A549 (cell line): Measurements from ENCODE around the gene RAB8B. TPM values are rescaled to one million over a fixed set of nuclear protein-coding genes. Genes with fewer than 3 reads are reported as not detected.

Experiments used
- ATAC-seq, 2 experiments: fragments of 200-7000 bp in 1 of 2; fragments of >200 bp in 1 of 2; cut with Nextera tagmentation in 1 of 2; cut with Tn5 transposase in 1 of 2; 3 replicates each; pipeline versions ENCODE4 v1.8.0 to v1.9.1; 2018 to 2020; ENCODE audit warnings: mild to moderate bottlenecking in 1 of 2, moderate library complexity in 1 of 2
- CTCF ChIA-PET: fragments of 300-600 bp; sonication (Branson Sonifier 250); formaldehyde crosslinking; extraction: SDS; loops from one replicate; lab custom pipeline; 2021; ENCODE audit warnings: antibody characterized with exemption, inconsistent platforms; lab: Yijun Ruan, JAX
- POLR2A ChIA-PET: fragments of 350-600 bp; formaldehyde crosslinking; extraction: SDS; loops from one replicate; lab custom pipeline; 2021; ENCODE audit warnings: antibody characterized with exemption, inconsistent platforms; lab: Yijun Ruan, JAX
- DNase-seq, 2 experiments: peaks; one replicate each; pipeline versions ENCODE4 v3.0.0 to v3.0.0-alpha.2; 2011 to 2016; ENCODE audit warnings: low read depth in 1 of 2, low spot score in 1 of 2
- FAIRE-seq: peaks from 2 replicates; lab custom pipeline; 2011; peaks lifted over from hg19 to GRCh38; lab: Jason Lieb, UNC
- H3K27ac ChIP-seq, 2 experiments: fragments of >200 bp; sonication (Bioruptor Twin); formaldehyde crosslinking; 3 replicates each; pipeline ENCODE4 v1.5.1; 2016 to 2017
- H3K4me1 ChIP-seq: fragments of >200 bp; sonication (Bioruptor Twin); formaldehyde crosslinking; 3 replicates; pipeline ENCODE4 v1.6.1; 2016
- H3K4me2 ChIP-seq: fragments of >200 bp; sonication (Bioruptor Twin); formaldehyde crosslinking; 3 replicates; pipeline ENCODE4 v1.6.1; 2016
- H3K4me3 ChIP-seq: fragments of >200 bp; sonication (Bioruptor Twin); formaldehyde crosslinking; 3 replicates; pipeline ENCODE4 v1.5.1; 2016
- H3K9me3 ChIP-seq: fragments of >200 bp; sonication (Bioruptor Twin); formaldehyde crosslinking; 3 replicates; pipeline ENCODE4 v1.6.1; 2016
- BCL3 ChIP-seq: fragments of >200 bp; sonication (Bioruptor Twin); formaldehyde crosslinking; IDR thresholded peaks from 3 replicates; pipeline ENCODE4 v1.6.1; 2016
- BHLHE40 ChIP-seq: IDR thresholded peaks from 2 replicates; pipeline ENCODE4 v1.6.1; 2012; ENCODE audit warnings: low read depth, low read length, inconsistent platforms
- CBX8 ChIP-seq: fragments of 200-600 bp; sonication (generic); IDR thresholded peaks from 2 replicates; pipeline ENCODE4 v1.6.1; 2016
- CEBPB ChIP-seq, 2 experiments: fragments of >200 bp in 1 of 2; sonication (Bioruptor Twin) in 1 of 2; formaldehyde crosslinking in 1 of 2; IDR thresholded peaks; 2 replicates each; pipeline ENCODE4 v1.6.1; 2012 to 2016
- CHD2 ChIP-seq: fragments of 150-350 bp; IDR thresholded peaks from 2 replicates; pipeline ENCODE4 v1.6.1; 2014; ENCODE audit warnings: low read length; ENCODE audit not compliant: partially characterized antibody
- CTCF ChIP-seq: fragments of >200 bp; sonication (Bioruptor Twin); formaldehyde crosslinking; IDR thresholded peaks from 3 replicates; pipeline ENCODE4 v1.5.1; 2016
- ESRRA ChIP-seq: fragments of 150-350 bp; IDR thresholded peaks from 2 replicates; pipeline ENCODE4 v1.6.1; 2014; ENCODE audit warnings: mild to moderate bottlenecking, low read length, borderline replicate concordance
- FOSL2 ChIP-seq, 2 experiments: fragments of 450-650 bp in 1 of 2; fragments of >200 bp in 1 of 2; sonication (Bioruptor Twin) in 1 of 2; formaldehyde crosslinking; IDR thresholded peaks; 2 replicates each; pipeline versions ENCODE4 v1.5.0 to v1.6.1; 2016 to 2020; ENCODE audit warnings: mild to moderate bottlenecking in 1 of 2, moderate library complexity in 1 of 2
- FOXS1 ChIP-seq: fragments of 250-450 bp; sonication (Bioruptor Pico); IDR thresholded peaks from 2 replicates; pipeline ENCODE4 v1.5.0; 2020; ENCODE audit warnings: mild to moderate bottlenecking, moderate library complexity
- HDAC2 ChIP-seq: fragments of 200-600 bp; sonication (generic); IDR thresholded peaks from 2 replicates; pipeline ENCODE4 v1.6.1; 2016
- HOXA7 ChIP-seq: fragments of 250-450 bp; sonication (Bioruptor Pico); IDR thresholded peaks from 2 replicates; pipeline ENCODE4 v1.5.0; 2020; ENCODE audit warnings: mild to moderate bottlenecking, moderate library complexity
- HOXB13 ChIP-seq: fragments of 250-450 bp; sonication (Bioruptor Pico); IDR thresholded peaks from 2 replicates; pipeline ENCODE4 v1.5.0; 2020; ENCODE audit warnings: low read depth, mild to moderate bottlenecking, moderate library complexity
- JUN ChIP-seq, 2 experiments: fragments of >200 bp; sonication (Bioruptor Twin); formaldehyde crosslinking; IDR thresholded peaks; 2 replicates in 1 of 2; 3 replicates in 1 of 2; pipeline ENCODE4 v1.6.1; 2016 to 2017
- JUNB ChIP-seq: fragments of >200 bp; sonication (Bioruptor Twin); formaldehyde crosslinking; IDR thresholded peaks from 2 replicates; pipeline ENCODE4 v1.6.1; 2016
- KDM5A ChIP-seq: fragments of 200-600 bp; sonication (generic); IDR thresholded peaks from 2 replicates; pipeline ENCODE4 v1.6.1; 2016; ENCODE audit warnings: antibody characterized with exemption, mild to moderate bottlenecking
- MAFK ChIP-seq: fragments of 450-650 bp; IDR thresholded peaks from 2 replicates; pipeline ENCODE4 v1.6.1; 2014; ENCODE audit not compliant: partially characterized antibody
- MAX ChIP-seq: IDR thresholded peaks from 2 replicates; pipeline ENCODE4 v1.6.1; 2012
- NFE2L2 ChIP-seq: fragments of 150-350 bp; conservative IDR thresholded peaks from 2 replicates; pipeline ENCODE4 v1.6.1; 2014; ENCODE audit warnings: low read length
- NR3C1 ChIP-seq: fragments of >200 bp; sonication (Bioruptor Twin); formaldehyde crosslinking; IDR thresholded peaks from 3 replicates; pipeline ENCODE4 v1.6.1; 2017
- PHF8 ChIP-seq: fragments of 200-600 bp; sonication (generic); IDR thresholded peaks from 2 replicates; pipeline ENCODE4 v1.6.1; 2016; ENCODE audit warnings: low read depth, mild to moderate bottlenecking, antibody characterized with exemption, moderate library complexity, borderline replicate concordance
- POLR2AphosphoS2 ChIP-seq: conservative IDR thresholded peaks from 2 replicates; pipeline ENCODE4 v1.6.1; 2012; ENCODE audit warnings: low read length, improper control_type of control experiment, inconsistent platforms
- RAD21 ChIP-seq, 2 experiments: fragments of >200 bp in 1 of 2; sonication (Bioruptor Twin) in 1 of 2; formaldehyde crosslinking in 1 of 2; IDR thresholded peaks in 1 of 2; conservative IDR thresholded peaks in 1 of 2; 2 replicates in 1 of 2; 3 replicates in 1 of 2; pipeline ENCODE4 v1.6.1; 2012 to 2018; ENCODE audit warnings: inconsistent platforms in 1 of 2
- RARB ChIP-seq: fragments of 250-450 bp; sonication (Bioruptor Pico); IDR thresholded peaks from 2 replicates; pipeline ENCODE4 v1.8.0; 2021; ENCODE audit warnings: mild to moderate bottlenecking, moderate library complexity
- RCOR1 ChIP-seq: fragments of 150-350 bp; IDR thresholded peaks from 2 replicates; pipeline ENCODE4 v1.6.1; 2014; ENCODE audit warnings: antibody characterized with exemption, low read length, low read depth
- SMC3 ChIP-seq: fragments of >200 bp; sonication (Bioruptor Twin); formaldehyde crosslinking; IDR thresholded peaks from 3 replicates; pipeline ENCODE4 v1.6.1; 2018; ENCODE audit warnings: inconsistent platforms
- ZC3H11A ChIP-seq: fragments of 450-650 bp; IDR thresholded peaks from 2 replicates; pipeline ENCODE4 v1.6.1; 2014; ENCODE audit warnings: antibody characterized with exemption, mild to moderate bottlenecking
- ZFP36 ChIP-seq: fragments of 450-650 bp; IDR thresholded peaks from 2 replicates; pipeline ENCODE4 v1.6.1; 2014; ENCODE audit warnings: borderline replicate concordance; ENCODE audit not compliant: partially characterized antibody
- WGBS: methylation state at CpG from one replicate; pipeline ENCODE4 v1.1.6; 2017; ENCODE audit errors: missing lambda C conversion rate; 5-methylcytosine and 5-hydroxymethylcytosine counted together
- polyA plus RNA-seq, 4 experiments: library from polyadenylated mRNA; depleted of rRNA in 3 of 4; stranded (reverse); fragments of >200 nt; fragmentation: RNase III in 1 of 4; extraction: RNeasy Plus Mini Kit Qiagen cat#74134 plus additional on column Dnase treatment in 1 of 4; gene quantifications; 2 replicates in 3 of 4; 3 replicates in 1 of 4; pipeline ENCODE4 v1.2.3, GENCODE V29; 2011 to 2017
- TF ChIP-seq, protein P1 (sequence below): IDR thresholded peaks from 2 replicates; pipeline ENCODE4 v1.6.1; 2012

RAB8B gene
- polyA plus RNA-seq, 2 of the 4 experiments (the other 2 are of a cell fraction), result 21.5 to 41.4 TPM

GRCh38 chr15:63299943-63300575 lies 110.7 kb downstream of the RAB8B start (continued):
- no peak for TF ChIP-seq RCOR1
- TF ChIP-seq, all 56 proteins: peak for 0

DNA sequence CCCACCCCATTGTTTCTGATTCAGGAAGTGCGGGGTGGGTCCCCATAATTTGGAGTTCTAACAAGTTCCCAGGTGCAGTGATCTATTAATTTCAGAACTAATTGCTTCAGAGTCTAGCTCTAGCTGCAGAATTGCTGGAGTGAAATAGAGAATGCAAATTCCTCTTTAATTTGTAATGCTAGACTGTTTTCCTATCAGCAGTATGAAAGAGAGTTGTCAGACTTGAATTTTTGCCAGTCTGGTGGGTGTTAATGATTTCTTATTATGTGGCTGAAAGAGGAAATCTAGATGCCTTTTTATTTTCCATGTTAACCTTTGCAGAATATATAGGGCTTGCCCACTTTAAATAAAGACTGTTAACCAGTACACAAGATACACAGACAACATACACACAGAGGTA lies 111.7 kb downstream of the RAB8B start:
- Histone ChIP-seq H3K4me1 (no peaks in the 10 kb centered on the region), H3K4me2 (no peak overlapping the region), H3K27ac (no peak overlapping the region), H3K9me3 (no peaks in the 10 kb centered on the region), H3K4me3 (no peak overlapping the region)
- WGBS, result 83% methylated on average over 1 of the region's 1 CpG
- FAIRE-seq (no peak), DNase-seq (no peak), ATAC-seq (no peak)
- CTCF ChIA-PET, result interaction anchor here (1.7 to 1.8 kb wide), 2 partner anchors 38 to 101 kb away, joined by 4 to 8 read pairs; no protein-coding TSS in a partner anchor
- POLR2A ChIA-PET, result no interaction called here
- no peak for TF ChIP-seq CHD2
- no peak for TF ChIP-seq JUNB
- TF ChIP-seq NFE2L2, result no peak
- TF ChIP-seq BHLHE40, result no peak
- no peak for TF ChIP-seq BCL3
- no peak for TF ChIP-seq RARB
- no peak for TF ChIP-seq HOXB13 (CRISPR knock-in tag)
- no peak for TF ChIP-seq MAFK
- TF ChIP-seq HOXA7 (CRISPR knock-in tag), result no peak
- TF ChIP-seq ZC3H11A, result no peak
- TF ChIP-seq SMC3, result no peak
- no peak for TF ChIP-seq NR3C1
- no peak for TF ChIP-seq FOXS1 (CRISPR knock-in tag)
- no peak for TF ChIP-seq HDAC2

- DNase-seq (no peak), ATAC-seq (no peak), FAIRE-seq (no peak)
- TF ChIP-seq POLR2AphosphoS2 (no peak), PHF8 (no peak), RAD21 (conservative IDR thresholded peaks at IDR 0.05 in 1 of 2, IDR thresholded peaks at IDR 0.05 in 1 of 2) (no peak), MAFK (no peak), NR3C1 (no peak), CEBPB (IDR thresholded peaks at IDR 0.05) (no peak), FOXS1 (CRISPR knock-in tag) (no peak), FOSL2 (IDR thresholded peaks at IDR 0.05) (no peak), FOSL2 (CRISPR knock-in tag; IDR thresholded peaks at IDR 0.05) (no peak), CBX8 (no peak), SMC3 (no peak), RARB (no peak), NFE2L2 (no peak), HOXB13 (CRISPR knock-in tag) (no peak), CTCF (no peak), JUN (IDR thresholded peaks at IDR 0.05) (no peak), ESRRA (no peak), KDM5A (no peak), MAX (no peak), ZFP36 (no peak)
- TF ChIP-seq, protein P1, sequence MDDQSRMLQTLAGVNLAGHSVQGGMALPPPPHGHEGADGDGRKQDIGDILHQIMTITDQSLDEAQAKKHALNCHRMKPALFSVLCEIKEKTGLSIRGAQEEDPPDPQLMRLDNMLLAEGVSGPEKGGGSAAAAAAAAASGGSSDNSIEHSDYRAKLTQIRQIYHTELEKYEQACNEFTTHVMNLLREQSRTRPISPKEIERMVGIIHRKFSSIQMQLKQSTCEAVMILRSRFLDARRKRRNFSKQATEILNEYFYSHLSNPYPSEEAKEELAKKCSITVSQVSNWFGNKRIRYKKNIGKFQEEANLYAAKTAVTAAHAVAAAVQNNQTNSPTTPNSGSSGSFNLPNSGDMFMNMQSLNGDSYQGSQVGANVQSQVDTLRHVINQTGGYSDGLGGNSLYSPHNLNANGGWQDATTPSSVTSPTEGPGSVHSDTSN, result no peak
- Histone ChIP-seq H3K27ac (no peak overlapping the region), H3K4me3 (no peak overlapping the region), H3K9me3 (no peaks in the 10 kb centered on the region), H3K4me1 (no peaks in the 10 kb centered on the region), H3K4me2 (no peak overlapping the region)
- POLR2A ChIA-PET, result no interaction called here
- WGBS, result 89% methylated on average over 5 of the region's 5 CpGs
- CTCF ChIA-PET, result interaction anchor here (0.5 to 7.6 kb wide), 2 partner anchors 15 to 154 kb away, joined by 4 to 51 read pairs; no protein-coding TSS in a partner anchor
Measured at GRCh38 chr15:63305260-63305659, 115.9 kb downstream of the RAB8B start.
